GM19372 (cell line): ENCODE data around the gene SELPLG.
"Not testable (repeated sequence)": the region's sequence is repeated elsewhere in the genome, so short reads cannot be mapped to it uniquely, and the experiment has no call there.

Experiments used
- ATAC-seq: cut with Tn5 transposase; IDR thresholded peaks from one replicate; pipeline ENCODE4 v1.9.1; 2021; ENCODE audit warnings: mild to moderate bottlenecking, low read depth, moderate library complexity; ENCODE audit not compliant: unreplicated experiment

The SELPLG gene

GRCh38 chr12:108656247-108656646 lies 22.6 kb upstream of the SELPLG start:
- not testable (repeated sequence) for ATAC-seq

- ATAC-seq: not testable (repeated sequence)
Measured at GRCh38 chr12:108655812-108656175, 22.1 kb upstream of the SELPLG start.

- ATAC-seq: not testable (repeated sequence)
Measured at GRCh38 chr12:108654622-108655021, 20.9 kb upstream of the SELPLG start.

- ATAC-seq: no peak
Measured at GRCh38 chr12:108653922-108654321, 20.2 kb upstream of the SELPLG start.

GRCh38 chr12:108653082-108653516 lies 19.4 kb upstream of the SELPLG start:
- no peak for ATAC-seq

GRCh38 chr12:108650083-108650482 lies 16.4 kb upstream of the SELPLG start:
- no peak for ATAC-seq

GRCh38 chr12:108649669-108650068 lies 16.0 kb upstream of the SELPLG start:
- ATAC-seq: no peak

- no peak for ATAC-seq
Measured at GRCh38 chr12:108649126-108649525, 15.4 kb upstream of the SELPLG start.

GRCh38 chr12:108648371-108648770 lies 14.7 kb upstream of the SELPLG start:
- no peak for ATAC-seq

- no peak for ATAC-seq
Measured at GRCh38 chr12:108647585-108648287, 14.0 kb upstream of the SELPLG start.

- ATAC-seq: no peak
Measured at GRCh38 chr12:108646600-108647579, 13.2 kb upstream of the SELPLG start.

- no peak for ATAC-seq
Measured at GRCh38 chr12:108645686-108646599, 12.2 kb upstream of the SELPLG start.

GRCh38 chr12:108644811-108645120 lies 11.1 kb upstream of the SELPLG start:
- no peak for ATAC-seq

GRCh38 chr12:108643941-108644810 lies 10.5 kb upstream of the SELPLG start:
- no peak for ATAC-seq

GRCh38 chr12:108642899-108643654 lies 9.4 kb upstream of the SELPLG start:
- no peak for ATAC-seq

GRCh38 chr12:108642269-108642870 lies 8.7 kb upstream of the SELPLG start:
- ATAC-seq: no peak

GRCh38 chr12:108641446-108642268 lies 8.0 kb upstream of the SELPLG start:
- no peak for ATAC-seq
